AG04449 (cell line): ENCODE data around the gene HOXB1.

Source experiments
- CTCF ChIA-PET: fragments of 350-600 bp; formaldehyde crosslinking; extraction: SDS; loops from one replicate; lab custom pipeline; 2021; ENCODE audit warnings: antibody characterized with exemption; lab: Yijun Ruan, JAX
- POLR2A ChIA-PET: fragments of 400-600, 350-600 bp; formaldehyde crosslinking; extraction: SDS; loops from one replicate; lab custom pipeline; 2020; ENCODE audit warnings: antibody characterized with exemption, inconsistent platforms; lab: Yijun Ruan, JAX
- DNase-seq: peaks from one replicate; pipeline ENCODE4 v3.0.0-alpha.2; 2010; ENCODE audit warnings: low read depth, low spot score
- H3K4me3 ChIP-seq: 2 replicates; pipeline ENCODE4 v1.5.1; 2011; ENCODE audit warnings: low read depth, mild to moderate bottlenecking, control low read depth, low read length
- TF ChIP-seq, protein P1 (sequence below): IDR thresholded peaks from one replicate; pipeline ENCODE4 v1.5.1; 2011; ENCODE audit warnings: mild to moderate bottlenecking, moderate library complexity, low read length, control low read depth, inconsistent platforms; ENCODE audit not compliant: insufficient read depth; ENCODE audit errors: missing control alignments

The HOXB1 gene

DNA sequence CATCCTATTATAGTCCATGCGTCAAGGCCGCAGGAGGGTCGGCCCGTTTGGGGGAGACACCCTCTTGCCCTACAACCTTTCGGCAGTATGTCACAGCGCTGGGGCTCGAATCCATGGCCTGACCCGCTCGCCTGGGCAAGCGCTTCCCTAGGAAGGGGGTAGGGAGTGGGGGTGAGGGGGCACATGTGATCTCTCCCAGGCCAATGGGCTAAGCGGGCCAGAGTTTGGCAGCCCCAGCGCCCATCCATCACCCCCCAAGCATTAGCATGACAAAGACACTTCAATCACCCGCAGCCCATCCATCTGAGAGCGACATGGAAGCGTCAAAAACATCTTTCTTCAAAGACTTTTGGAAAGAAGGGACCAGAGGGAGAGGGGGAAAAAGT is at the start of gene HOXB1:
TSS of gene HOXB1 (minus strand) at position 125 of the 386 bp plus-strand sequence. CDS start at position 18, 107 bp downstream.
- POLR2A ChIA-PET, result no interaction called here
- CTCF ChIA-PET, result no interaction called here
- no peak within 1 kb of the TSS for H3K4me3 ChIP-seq
- no peak for DNase-seq
- TF ChIP-seq, protein P1, sequence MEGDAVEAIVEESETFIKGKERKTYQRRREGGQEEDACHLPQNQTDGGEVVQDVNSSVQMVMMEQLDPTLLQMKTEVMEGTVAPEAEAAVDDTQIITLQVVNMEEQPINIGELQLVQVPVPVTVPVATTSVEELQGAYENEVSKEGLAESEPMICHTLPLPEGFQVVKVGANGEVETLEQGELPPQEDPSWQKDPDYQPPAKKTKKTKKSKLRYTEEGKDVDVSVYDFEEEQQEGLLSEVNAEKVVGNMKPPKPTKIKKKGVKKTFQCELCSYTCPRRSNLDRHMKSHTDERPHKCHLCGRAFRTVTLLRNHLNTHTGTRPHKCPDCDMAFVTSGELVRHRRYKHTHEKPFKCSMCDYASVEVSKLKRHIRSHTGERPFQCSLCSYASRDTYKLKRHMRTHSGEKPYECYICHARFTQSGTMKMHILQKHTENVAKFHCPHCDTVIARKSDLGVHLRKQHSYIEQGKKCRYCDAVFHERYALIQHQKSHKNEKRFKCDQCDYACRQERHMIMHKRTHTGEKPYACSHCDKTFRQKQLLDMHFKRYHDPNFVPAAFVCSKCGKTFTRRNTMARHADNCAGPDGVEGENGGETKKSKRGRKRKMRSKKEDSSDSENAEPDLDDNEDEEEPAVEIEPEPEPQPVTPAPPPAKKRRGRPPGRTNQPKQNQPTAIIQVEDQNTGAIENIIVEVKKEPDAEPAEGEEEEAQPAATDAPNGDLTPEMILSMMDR, result no peak

DNA sequence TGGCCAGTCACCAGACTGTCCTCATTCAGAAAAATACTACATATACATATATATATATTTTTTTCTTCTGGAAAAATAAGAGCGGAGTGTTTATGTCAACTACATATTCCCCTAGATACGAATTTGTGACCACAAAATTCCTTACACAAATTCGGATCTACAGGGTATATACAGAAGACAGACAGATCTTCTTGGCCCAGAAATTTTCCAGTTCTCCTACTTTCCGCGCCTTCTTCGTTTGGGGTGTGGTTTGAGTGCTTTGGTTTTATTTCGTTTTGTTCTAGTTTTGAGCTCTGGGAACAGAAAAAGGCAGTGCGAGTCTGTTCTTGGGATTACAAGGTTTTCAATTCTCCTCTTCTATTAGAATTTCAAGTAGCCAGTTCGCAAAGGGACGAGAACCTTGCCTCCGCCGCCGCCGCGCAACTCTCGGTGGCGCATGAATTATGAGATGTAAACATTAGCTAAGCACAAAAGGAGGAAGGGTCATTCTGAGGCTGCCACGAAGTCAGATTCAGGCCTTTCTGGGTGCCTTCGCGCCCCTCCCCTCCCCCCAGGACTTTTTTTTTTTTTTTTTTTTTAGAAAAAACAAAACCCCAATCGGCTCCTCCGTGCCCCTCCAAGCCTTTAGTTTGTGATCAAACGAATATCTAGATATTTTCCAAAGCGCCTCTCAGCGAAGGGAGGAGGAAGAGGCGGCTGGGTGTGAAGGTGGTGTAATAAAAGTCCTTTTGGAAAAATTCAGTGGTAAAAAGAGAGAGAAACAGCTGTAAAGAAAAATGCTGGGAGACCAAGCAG is 49.1 kb upstream of the HOXB1 start:
- CTCF ChIA-PET, result interaction anchor here (0.7 to 2.8 kb wide), 3 partner anchors 8 to 44 kb away, joined by 3 to 13 read pairs (median 3); no protein-coding TSS in a partner anchor

DNA sequence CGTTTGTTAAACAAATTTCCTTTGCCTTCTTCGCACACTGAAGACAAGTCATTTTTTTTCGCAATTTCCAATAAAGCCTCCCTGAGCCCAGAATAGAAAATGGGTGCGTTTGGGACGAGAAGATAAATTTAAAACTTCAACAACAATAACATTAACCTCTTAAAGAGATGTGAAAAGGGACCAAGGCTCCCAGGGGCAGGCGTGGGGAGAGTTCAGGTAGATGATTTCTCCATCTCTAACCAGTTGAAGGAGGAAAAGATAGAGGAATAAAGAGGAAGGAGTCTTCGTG is 48.6 kb upstream of the HOXB1 start:
- ChIA-PET CTCF (interaction anchor here (0.5 to 2.8 kb wide), 2 partner anchors 9 to 14 kb away, joined by 3 to 13 read pairs; no protein-coding TSS in a partner anchor), POLR2A (interaction anchor here (1.1 kb wide), 1 partner anchor 8 kb away, joined by 6 read pairs; no protein-coding TSS in a partner anchor)
- TF ChIP-seq, protein P1, result no peak
- peak overlapping the region; percentile 78 for H3K4me3 ChIP-seq
- DNase-seq, result no peak

More for the DNA sequence above, 49.1 kb upstream of the HOXB1 start:
- peak overlapping the region; percentile 78 for H3K4me3 ChIP-seq
- POLR2A ChIA-PET, result interaction anchor here (0.7 to 0.9 kb wide), 2 partner anchors 9 to 45 kb away, joined by 4 read pairs; no protein-coding TSS in a partner anchor
- TF ChIP-seq, protein P1, result no peak
- DNase-seq, result no peak

DNA sequence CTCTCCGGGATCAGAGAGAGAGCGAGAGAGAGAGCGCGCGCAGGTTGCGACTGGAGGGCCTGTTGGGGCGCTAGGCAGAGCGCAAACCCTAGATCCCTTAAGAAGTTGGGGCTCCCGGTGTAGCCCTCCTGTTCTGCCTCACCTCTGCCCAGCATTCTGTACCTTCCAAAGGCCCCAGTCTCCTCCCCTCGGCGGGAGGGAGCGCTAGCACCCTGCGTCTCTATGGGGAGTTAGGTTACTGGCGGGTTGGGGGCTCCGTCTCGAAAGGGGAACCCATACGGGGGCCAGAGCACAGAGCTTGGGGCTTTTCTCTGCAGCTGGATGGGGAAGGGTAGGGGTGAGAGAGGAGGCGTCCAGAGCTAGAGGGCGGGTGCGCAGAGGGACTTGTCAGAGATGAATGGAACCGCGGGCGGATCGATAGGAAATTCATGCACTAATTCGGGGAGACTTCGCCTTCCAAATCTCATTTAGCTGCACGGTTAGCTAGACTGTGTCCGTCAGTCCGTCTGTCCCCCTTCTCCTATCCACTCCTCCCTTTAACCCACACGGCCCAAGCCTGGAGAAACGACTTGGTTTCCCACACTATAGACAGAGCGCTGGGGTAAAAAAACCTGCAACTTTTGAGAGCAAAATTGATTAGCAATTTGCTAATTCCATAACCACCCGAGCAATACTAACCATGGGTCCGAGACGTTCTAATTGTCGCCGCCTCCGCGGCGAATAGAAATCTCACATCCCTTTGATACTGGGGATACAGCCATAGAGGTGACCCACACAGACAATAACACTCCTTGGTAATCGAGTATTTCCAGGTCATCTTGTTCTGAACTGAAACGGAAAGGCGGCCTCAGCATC is 48.0 kb upstream of the HOXB1 start:
- DNase-seq, result no peak
- POLR2A ChIA-PET, result interaction anchor here (0.5 to 1.1 kb wide), 6 partner anchors 9 to 92 kb away, joined by 3 to 6 read pairs (median 4); no protein-coding TSS in a partner anchor
- TF ChIP-seq, protein P1, result no peak
- H3K4me3 ChIP-seq, result peak overlapping the region; percentile 78
- CTCF ChIA-PET, result interaction anchor here (0.5 to 2.8 kb wide), 4 partner anchors 9 to 86 kb away, joined by 3 to 13 read pairs (median 3); no protein-coding TSS in a partner anchor

DNA sequence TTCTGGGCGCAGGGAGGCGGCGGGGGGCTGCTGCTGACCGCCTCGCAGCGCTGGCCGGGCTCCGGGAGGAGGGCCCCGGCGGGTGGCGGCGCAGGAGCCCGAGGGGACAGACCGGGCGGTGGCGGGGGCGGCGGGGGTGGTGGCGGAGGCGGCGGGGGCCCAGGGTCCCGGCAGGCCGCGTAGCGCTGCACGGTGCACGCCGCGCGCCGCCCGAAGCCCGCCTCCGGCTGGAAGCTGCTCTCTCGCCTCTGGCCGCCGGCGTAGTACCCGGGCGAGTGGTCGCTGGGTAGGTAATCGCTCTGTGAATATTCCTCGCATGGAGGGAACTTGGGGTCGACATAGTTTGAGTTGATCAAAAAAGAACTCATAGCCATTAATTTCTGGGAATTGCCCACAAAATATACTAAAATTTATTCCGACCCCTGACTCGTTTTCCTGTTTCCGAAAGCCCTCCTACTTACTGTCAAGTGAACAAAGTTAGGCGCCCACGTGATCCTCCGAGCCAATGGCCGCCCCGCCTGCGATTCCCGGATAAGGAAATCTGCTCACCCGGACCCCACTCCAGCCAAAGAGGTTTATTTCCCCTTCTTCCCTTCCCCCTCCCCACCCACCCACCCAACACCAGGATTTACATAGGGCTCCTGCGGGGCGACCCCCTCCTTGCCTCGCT is 47.3 kb upstream of the HOXB1 start, which contains the start of gene HOXB4:
TSS of gene HOXB4 (minus strand) at position 405 of the 670 bp plus-strand sequence. CDS start at position 374, 31 bp downstream.
- no peak for DNase-seq
- TF ChIP-seq, protein P1, result no peak
- ChIA-PET POLR2A (interaction anchor here (0.5 to 2.8 kb wide), 6 partner anchors 9 to 92 kb away, joined by 3 to 16 read pairs (median 5); no protein-coding TSS in a partner anchor), CTCF (interaction anchor here (0.9 to 2.8 kb wide), 4 partner anchors 10 to 85 kb away, joined by 3 to 13 read pairs (median 4); no protein-coding TSS in a partner anchor)
- H3K4me3 ChIP-seq, result peak within 1 kb of the TSS; percentile 78
